Activated CD4-positive, alpha-beta T cell treated with anti-CD3 and anti-CD28 coated beads, Interleukin-2, amount 10 ng/mL, durations not matched to agents 24 days and 14 days (primary cell): ENCODE data around the gene MAP7. TPM values are rescaled to one million over a fixed set of nuclear protein-coding genes. Genes with fewer than 3 reads are reported as not detected.
A peak's percentile ranks its signal among the peaks of the same experiment; 100 is the strongest.

Source experiments
- DNase-seq: peaks from one replicate; pipeline ENCODE4 v3.0.0; 2022
- H3K27ac Mint-ChIP-seq: one replicate; pipeline ENCODE4 v1.8.0; 2022; ENCODE audit warnings: mild to moderate bottlenecking, mixed read lengths
- H3K27me3 Mint-ChIP-seq: one replicate; pipeline ENCODE4 v1.8.0; 2022; ENCODE audit warnings: mixed read lengths
- H3K36me3 Mint-ChIP-seq: one replicate; pipeline ENCODE4 v1.8.0; 2022; ENCODE audit warnings: low read depth, mild to moderate bottlenecking, mixed read lengths
- H3K4me1 Mint-ChIP-seq: one replicate; pipeline ENCODE4 v1.8.0; 2021; ENCODE audit warnings: mixed read lengths
- H3K4me3 Mint-ChIP-seq: one replicate; pipeline ENCODE4 v1.8.0; 2022; ENCODE audit warnings: mild to moderate bottlenecking, moderate library complexity, mixed read lengths
- H3K9me3 Mint-ChIP-seq: one replicate; pipeline ENCODE4 v1.8.0; 2021; ENCODE audit warnings: mixed read lengths
- intact Hi-C: fragments of 100-400 bp; cut with micrococcal nuclease; formaldehyde crosslinking; loops from one replicate; pipeline ENCODE4 v1.15.1; 2023
- total RNA-seq: library from RNA; stranded (reverse); gene quantifications from 2 replicates; pipeline ENCODE4 v1.2.3, GENCODE V29; 2022

MAP7 gene
- total RNA-seq, 1 donor from 2014 or later = 1.0 TPM

- Mint-ChIP-seq H3K27me3 (peaks cover 23% of the 10 kb centered on the region), H3K9me3 (no peaks in the 10 kb centered on the region), H3K27ac (no peak overlapping the region), H3K36me3 (no peaks in the 10 kb centered on the region), H3K4me3 (no peak overlapping the region), H3K4me1 (peaks cover 3% of the 10 kb centered on the region)
- intact Hi-C loops = no loop called here
- no peak for DNase-seq
Measured at GRCh38 chr6:136534268-136534667, 16.0 kb downstream of the MAP7 start.

- Mint-ChIP-seq H3K4me1 (peaks cover 3% of the 10 kb centered on the region), H3K4me3 (no peak overlapping the region), H3K9me3 (no peaks in the 10 kb centered on the region), H3K27ac (no peak overlapping the region), H3K36me3 (no peaks in the 10 kb centered on the region), H3K27me3 (peaks cover 23% of the 10 kb centered on the region)
- intact Hi-C loops = no loop called here
- DNase-seq = no peak
Measured at GRCh38 chr6:136533487-136533886, 16.7 kb downstream of the MAP7 start.

GRCh38 chr6:136532030-136532429, 18.2 kb downstream of the MAP7 start:
- no peak for DNase-seq
- Mint-ChIP-seq H3K4me1 (peaks cover 4% of the 10 kb centered on the region), H3K36me3 (no peaks in the 10 kb centered on the region), H3K27ac (no peak overlapping the region), H3K4me3 (no peak overlapping the region), H3K9me3 (no peaks in the 10 kb centered on the region), H3K27me3 (peaks cover 23% of the 10 kb centered on the region)
- intact Hi-C loops = no loop called here

- Mint-ChIP-seq H3K36me3 (no peaks in the 10 kb centered on the region), H3K9me3 (no peaks in the 10 kb centered on the region), H3K27ac (no peak overlapping the region), H3K4me3 (no peak overlapping the region), H3K27me3 (peaks cover 22% of the 10 kb centered on the region), H3K4me1 (peaks cover 17% of the 10 kb centered on the region)
- DNase-seq = no peak
- intact Hi-C loops = no loop called here
Measured at GRCh38 chr6:136529710-136530109, 20.5 kb downstream of the MAP7 start.

- DNase-seq = no peak
- no peaks in the 10 kb centered on the region for H3K36me3 Mint-ChIP-seq
- intact Hi-C loops = no loop called here
- H3K4me1 Mint-ChIP-seq = peaks cover 17% of the 10 kb centered on the region
- H3K27ac Mint-ChIP-seq = no peak overlapping the region
- H3K27me3 Mint-ChIP-seq = peaks cover 19% of the 10 kb centered on the region
- no peak overlapping the region for H3K4me3 Mint-ChIP-seq
- H3K9me3 Mint-ChIP-seq = no peaks in the 10 kb centered on the region
Measured at GRCh38 chr6:136528477-136528876, 21.7 kb downstream of the MAP7 start.

- Mint-ChIP-seq H3K27me3 (peaks cover 13% of the 10 kb centered on the region), H3K9me3 (no peaks in the 10 kb centered on the region)
Measured at GRCh38 chr6:136527831-136528230, 22.4 kb downstream of the MAP7 start.

GRCh38 chr6:136526937-136527336, 23.3 kb downstream of the MAP7 start:
- H3K4me3 Mint-ChIP-seq = no peak overlapping the region
- intact Hi-C loops = no loop called here
- H3K4me1 Mint-ChIP-seq = peaks cover 17% of the 10 kb centered on the region
- no peaks in the 10 kb centered on the region for H3K9me3 Mint-ChIP-seq
- no peaks in the 10 kb centered on the region for H3K36me3 Mint-ChIP-seq
- no peak overlapping the region for H3K27ac Mint-ChIP-seq
- peaks cover 9% of the 10 kb centered on the region for H3K27me3 Mint-ChIP-seq
- no peak for DNase-seq

More at GRCh38 chr6:136527831-136528230, 22.4 kb downstream of the MAP7 start:
- no peak for DNase-seq
- no peak overlapping the region for H3K27ac Mint-ChIP-seq
- H3K36me3 Mint-ChIP-seq = no peaks in the 10 kb centered on the region
- H3K4me3 Mint-ChIP-seq = no peak overlapping the region
- peaks cover 17% of the 10 kb centered on the region for H3K4me1 Mint-ChIP-seq
- intact Hi-C loops = no loop called here

- DNase-seq = peak; percentile 84
- Mint-ChIP-seq H3K4me3 (peak overlapping the region; percentile 76), H3K27me3 (peaks cover 9% of the 10 kb centered on the region), H3K36me3 (no peaks in the 10 kb centered on the region), H3K4me1 (peaks cover 17% of the 10 kb centered on the region), H3K9me3 (no peaks in the 10 kb centered on the region), H3K27ac (peak overlapping the region; percentile 55)
- intact Hi-C loops = no loop called here
Measured at GRCh38 chr6:136526196-136526930, 23.9 kb downstream of the MAP7 start.

- no peaks in the 10 kb centered on the region for H3K9me3 Mint-ChIP-seq
- H3K4me1 Mint-ChIP-seq = peaks cover 17% of the 10 kb centered on the region
- intact Hi-C loops = no loop called here
- H3K27ac Mint-ChIP-seq = no peak overlapping the region
- H3K4me3 Mint-ChIP-seq = peak overlapping the region; percentile 76
- H3K36me3 Mint-ChIP-seq = no peaks in the 10 kb centered on the region
- DNase-seq = no peak
- H3K27me3 Mint-ChIP-seq = peaks cover 10% of the 10 kb centered on the region
Measured at GRCh38 chr6:136525586-136526195, 24.5 kb downstream of the MAP7 start.

GRCh38 chr6:136524936-136525413, 25.2 kb downstream of the MAP7 start:
- DNase-seq = no peak
- Mint-ChIP-seq H3K27ac (no peak overlapping the region), H3K4me1 (peaks cover 17% of the 10 kb centered on the region), H3K36me3 (no peaks in the 10 kb centered on the region), H3K9me3 (no peaks in the 10 kb centered on the region), H3K4me3 (no peak overlapping the region), H3K27me3 (peaks cover 16% of the 10 kb centered on the region)
- intact Hi-C loops = no loop called here

GRCh38 chr6:136524339-136524935, 25.8 kb downstream of the MAP7 start:
- H3K36me3 Mint-ChIP-seq = no peaks in the 10 kb centered on the region
- no peak overlapping the region for H3K27ac Mint-ChIP-seq
- no peaks in the 10 kb centered on the region for H3K9me3 Mint-ChIP-seq
- peaks cover 18% of the 10 kb centered on the region for H3K27me3 Mint-ChIP-seq
- H3K4me1 Mint-ChIP-seq = peaks cover 17% of the 10 kb centered on the region
- no peak for DNase-seq
- intact Hi-C loops = no loop called here
- H3K4me3 Mint-ChIP-seq = no peak overlapping the region

- H3K27me3 Mint-ChIP-seq = peaks cover 22% of the 10 kb centered on the region
- intact Hi-C loops = no loop called here
- no peaks in the 10 kb centered on the region for H3K36me3 Mint-ChIP-seq
- DNase-seq = no peak
- H3K27ac Mint-ChIP-seq = no peak overlapping the region
- no peak overlapping the region for H3K4me3 Mint-ChIP-seq
- peaks cover 17% of the 10 kb centered on the region for H3K4me1 Mint-ChIP-seq
- H3K9me3 Mint-ChIP-seq = no peaks in the 10 kb centered on the region
Measured at GRCh38 chr6:136523196-136523595, 27.0 kb downstream of the MAP7 start.

- no peak overlapping the region for H3K27ac Mint-ChIP-seq
- intact Hi-C loops = no loop called here
- H3K4me3 Mint-ChIP-seq = no peak overlapping the region
- no peaks in the 10 kb centered on the region for H3K36me3 Mint-ChIP-seq
- no peak for DNase-seq
- peaks cover 17% of the 10 kb centered on the region for H3K4me1 Mint-ChIP-seq
- H3K9me3 Mint-ChIP-seq = no peaks in the 10 kb centered on the region
- H3K27me3 Mint-ChIP-seq = peaks cover 24% of the 10 kb centered on the region
Measured at GRCh38 chr6:136522636-136523035, 27.6 kb downstream of the MAP7 start.

- intact Hi-C loops = no loop called here
- no peaks in the 10 kb centered on the region for H3K36me3 Mint-ChIP-seq
- H3K9me3 Mint-ChIP-seq = no peaks in the 10 kb centered on the region
- no peak overlapping the region for H3K27ac Mint-ChIP-seq
- peaks cover 26% of the 10 kb centered on the region for H3K27me3 Mint-ChIP-seq
- H3K4me3 Mint-ChIP-seq = no peak overlapping the region
- no peak for DNase-seq
- H3K4me1 Mint-ChIP-seq = peaks cover 16% of the 10 kb centered on the region
Measured at GRCh38 chr6:136521911-136522310, 28.3 kb downstream of the MAP7 start.
